Omental fat pad (tissue), 4 donors: ENCODE results near the gene DAZAP1. TPM values are rescaled to one million over a fixed set of nuclear protein-coding genes. Genes with fewer than 3 reads are reported as not detected.
A peak's percentile ranks its signal among the peaks of the same experiment; 100 is the strongest.
"Not testable (repeated sequence)": the region's sequence is repeated elsewhere in the genome, so short reads cannot be mapped to it uniquely, and the experiment has no call there.

ENCODE experiments used
- ATAC-seq: fragments of 150-250 bp; one replicate; pipeline ENCODE4 v1.9.1; 2016; ENCODE audit warnings: mild to moderate bottlenecking, moderate library complexity; ENCODE audit not compliant: low FRiP score
- DNase-seq: peaks from one replicate; pipeline ENCODE4 v3.0.0-alpha.2; 2019; ENCODE audit warnings: low spot score
- CTCF ChIP-seq, 3 donors: fragments of 450-650 bp; IDR thresholded peaks; one replicate each; pipeline ENCODE4 v1.5.1; 2016 to 2017; ENCODE audit warnings: antibody characterized with exemption in 3 of 3, mild to moderate bottlenecking in 3 of 3, moderate library complexity in 2 of 3
- total RNA-seq, 4 donors: library from RNA; depleted of rRNA; stranded (reverse); fragments of >200 nt; gene quantifications; one replicate each; pipeline ENCODE4 v1.1.0, GENCODE V29; 2016

DAZAP1 gene
- total RNA-seq, 4 donors from 2014 or later = 47.3 to 55.7 (median 51.1) TPM

GRCh38 chr19:1475751-1476437 lies 68.5 kb downstream of the DAZAP1 start:
- no peak for ATAC-seq
- no peak for TF ChIP-seq CTCF (IDR thresholded peaks at IDR 0.05)
- DNase-seq = no peak

GRCh38 chr19:1477056-1477455 lies 69.7 kb downstream of the DAZAP1 start:
- ATAC-seq, DNase-seq: not testable (repeated sequence)

GRCh38 chr19:1478934-1479707 lies 71.7 kb downstream of the DAZAP1 start, which contains the start of gene C19orf25:
C19orf25 (minus strand) TSS chr19:1479215; CDS start chr19:1478903, 312 bp downstream.
- DNase-seq (peak; percentile 74), ATAC-seq (peak; percentile 87)
- no peak for TF ChIP-seq CTCF (IDR thresholded peaks at IDR 0.05)

GRCh38 chr19:1481224-1481892 lies 74.0 kb downstream of the DAZAP1 start:
- DNase-seq (no peak), ATAC-seq (no peak)
- TF ChIP-seq CTCF (IDR thresholded peaks at IDR 0.05) = no peak

- no peak for TF ChIP-seq CTCF (IDR thresholded peaks at IDR 0.05)
- ATAC-seq (no peak), DNase-seq (no peak)
Observed at GRCh38 chr19:1481893-1482360, 74.5 kb downstream of the DAZAP1 start.

GRCh38 chr19:1482361-1483130 lies 75.2 kb downstream of the DAZAP1 start:
- no peak for TF ChIP-seq CTCF (IDR thresholded peaks at IDR 0.05)
- ATAC-seq (no peak), DNase-seq (no peak)
